ENCODE results near the gene CFAP20DC.
A peak's percentile ranks its signal among the peaks of the same experiment; 100 is the strongest.

CFAP20DC gene

GRCh38 chr3:58755150-58755549 is 294.7 kb downstream of the CFAP20DC start:
- Histone ChIP-seq H3K9me3 (ENCODE audit: control insufficient read depth, insufficient read depth, low read depth, low read length) (no peaks in the 10 kb centered on the region), H3K36me3 (ENCODE audit: control insufficient read depth in 2 of 2, insufficient read depth in 1 of 2, low read length in 2 of 2) (no peaks in the 10 kb centered on the region), H3K4me3 (ENCODE audit: low read depth, low read length) (no peak overlapping the region), H3K4me1 (ENCODE audit: control insufficient read depth, insufficient read depth, low read length) (no peaks in the 10 kb centered on the region), H3K27ac (ENCODE audit: extremely low read depth, low read depth, low read length) (no peak overlapping the region)
- CTCF ChIA-PET, result no interaction called here
- POLR2A ChIA-PET, result no interaction called here
- peak; percentile 90 for TF ChIP-seq TCF7L2 (IDR thresholded peaks at IDR 0.05; ENCODE audit: borderline replicate concordance, low read depth, low read length)
- no peak for TF ChIP-seq BCL11A (tag by site-specific recombination; IDR thresholded peaks at IDR 0.05; ENCODE audit: low read depth)
- TF ChIP-seq ZNF48 (tag by site-specific recombination; IDR thresholded peaks at IDR 0.05), result no peak
- TF ChIP-seq BCL6B (tag by site-specific recombination; IDR thresholded peaks at IDR 0.05), result peak; percentile 48; the same call in 1 of the 2 replicates
- TF ChIP-seq ZNF16 (tag by site-specific recombination; IDR thresholded peaks at IDR 0.05; ENCODE audit: low read depth), result no peak
- peak; percentile 51; the same call in 1 of the 2 replicates for TF ChIP-seq ATF2 (tag by site-specific recombination; IDR thresholded peaks at IDR 0.05; ENCODE audit: low read depth)
- no peak for TF ChIP-seq ZNF544 (tag by site-specific recombination; IDR thresholded peaks at IDR 0.05)
- TF ChIP-seq FEZF1 (tag by site-specific recombination; IDR thresholded peaks at IDR 0.05), result peak; percentile 54; the same call in 1 of the 2 replicates
- peak; percentile 55 for TF ChIP-seq ZBTB21 (tag by site-specific recombination; IDR thresholded peaks at IDR 0.05)
- TF ChIP-seq ZIC2 (tag by site-specific recombination; IDR thresholded peaks at IDR 0.05), result peak; percentile 43; the same call in 1 of the 2 replicates
- peak; percentile 44 for TF ChIP-seq ZNF398 (tag by site-specific recombination; IDR thresholded peaks at IDR 0.05)
- peak; percentile 51 for TF ChIP-seq PRDM6 (tag by site-specific recombination; IDR thresholded peaks at IDR 0.05)
- peak; percentile 63 for TF ChIP-seq OSR2 (tag by site-specific recombination; IDR thresholded peaks at IDR 0.05)
- no peak for TF ChIP-seq RBAK (tag by site-specific recombination; IDR thresholded peaks at IDR 0.05)
- peak; percentile 52; the same call in 1 of the 2 replicates for TF ChIP-seq ZNF843 (tag by site-specific recombination; IDR thresholded peaks at IDR 0.05)
- TF ChIP-seq SP7 (tag by site-specific recombination; IDR thresholded peaks at IDR 0.05), result peak; percentile 94
- no peak for TF ChIP-seq ZBTB49 (tag by site-specific recombination; IDR thresholded peaks at IDR 0.05; ENCODE audit: low read depth)
- 0 out of 2 replicates have a peak, but pooled peaks have one; percentile 9 for TF ChIP-seq IKZF3 (tag by site-specific recombination; IDR thresholded peaks at IDR 0.05)

Measured in HEK293 (cell line).